Testis (tissue), 2 donors: ENCODE results near the gene PACSIN2.

Source experiments
- CTCF ChIP-seq, 3 experiments: fragments of 450-650 bp in 2 of 3; fragments of 200-600 bp in 1 of 3; sonication (generic) in 1 of 3; IDR thresholded peaks; one replicate each; pipeline ENCODE4 v1.5.1; 2016 to 2019; ENCODE audit warnings: antibody characterized with exemption in 3 of 3, mild to moderate bottlenecking in 2 of 3, moderate library complexity in 1 of 3
- POLR2A ChIP-seq: fragments of 450-650 bp; IDR thresholded peaks from one replicate; pipeline ENCODE4 v1.6.1; 2017; ENCODE audit warnings: antibody characterized with exemption, mild to moderate bottlenecking, moderate library complexity

- TF ChIP-seq CTCF (IDR thresholded peaks at IDR 0.05), result no peak
- no peak for TF ChIP-seq POLR2A
Measured at GRCh38 chr22:42892571-42893316, 122.2 kb downstream of the PACSIN2 start.
